Mesodermal cell (in vitro differentiated cells): ENCODE data around the gene OR2Y1.
"Not testable (repeated sequence)": the region's sequence is repeated elsewhere in the genome, so short reads cannot be mapped to it uniquely, and the experiment has no call there.

ENCODE experiments used
- H3K27ac ChIP-seq: 2 replicates; pipeline ENCODE4 v1.7.0; 2013; ENCODE audit warnings: mild to moderate bottlenecking, low read depth, low read length, moderate library complexity; ENCODE audit not compliant: severe bottlenecking
- H3K36me3 ChIP-seq: 2 replicates; pipeline ENCODE4 v1.7.1; 2013; ENCODE audit warnings: mild to moderate bottlenecking, low read length, moderate library complexity; ENCODE audit not compliant: control insufficient read depth, insufficient read depth
- H3K4me1 ChIP-seq: one replicate; pipeline ENCODE4 v1.7.1; 2013; ENCODE audit warnings: mild to moderate bottlenecking, low read length; ENCODE audit not compliant: insufficient read depth, control insufficient read depth, poor library complexity, severe bottlenecking
- H3K4me3 ChIP-seq: 2 replicates; pipeline ENCODE4 v1.7.0; 2013; ENCODE audit warnings: low read length, control low read depth, mild to moderate bottlenecking; ENCODE audit not compliant: insufficient read depth, poor library complexity, severe bottlenecking; ENCODE audit errors: extremely low read depth
- H3K9me3 ChIP-seq: 2 replicates; pipeline ENCODE4 v1.7.1; 2013; ENCODE audit warnings: mild to moderate bottlenecking, low read length, moderate library complexity; ENCODE audit not compliant: control insufficient read depth
- WGBS, 2 experiments: methylation state at CpG; one replicate each; pipeline ENCODE4 v1.1.5; 2013; ENCODE audit warnings: missing lambda C conversion rate in 2 of 2; ENCODE audit not compliant: insufficient coverage in 2 of 2; 5-methylcytosine and 5-hydroxymethylcytosine counted together

The OR2Y1 gene

DNA sequence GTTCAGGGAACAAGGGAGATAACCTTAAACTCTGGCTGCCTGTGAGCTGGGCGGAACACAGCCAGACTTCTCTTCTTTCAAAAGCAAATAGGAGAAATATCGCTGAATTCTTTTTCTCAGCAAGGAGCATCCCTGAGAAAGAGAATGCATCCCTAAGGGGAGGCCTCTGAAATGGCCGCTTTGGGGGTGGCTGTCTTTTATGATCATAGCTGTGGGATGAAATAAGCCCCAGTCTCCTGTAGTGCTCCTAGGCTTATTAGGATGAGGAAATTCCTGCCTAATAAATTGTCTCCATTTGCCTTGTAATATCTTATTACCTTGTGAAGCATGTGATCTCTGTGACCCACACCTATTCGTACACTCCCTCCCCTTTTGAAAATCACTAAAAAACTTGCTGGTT is 39.4 kb downstream of the OR2Y1 start:
- H3K27ac ChIP-seq, H3K36me3 ChIP-seq, H3K9me3 ChIP-seq, H3K4me3 ChIP-seq, H3K4me1 ChIP-seq: not testable (repeated sequence)
- 78 to 80% methylated on average over 3 of the region's 4 CpGs for WGBS, 2 experiments

DNA sequence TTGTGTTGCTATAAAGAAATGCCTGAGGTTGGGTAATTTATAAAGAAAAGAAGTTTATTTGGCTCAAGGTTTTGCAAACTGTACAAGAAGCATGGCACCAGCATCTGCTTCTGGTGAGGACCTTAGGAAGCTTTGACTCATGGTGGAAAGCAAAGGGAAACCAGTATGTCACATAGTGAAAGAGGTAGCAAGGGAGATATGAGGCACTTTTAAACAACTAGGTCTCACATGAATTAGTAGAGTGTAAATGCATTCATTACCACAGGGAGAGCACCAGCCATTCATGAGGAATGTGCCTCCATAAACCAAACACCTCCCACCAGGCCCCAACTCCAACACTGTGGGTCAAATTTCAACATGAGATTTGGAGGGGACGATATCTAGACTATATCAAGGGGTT is 40.8 kb downstream of the OR2Y1 start:
- Histone ChIP-seq H3K4me3 (no peak overlapping the region), H3K4me1 (no peaks in the 10 kb centered on the region), H3K9me3 (no peaks in the 10 kb centered on the region), H3K36me3 (no peaks in the 10 kb centered on the region), H3K27ac (no peak overlapping the region)
- WGBS, 2 experiments = no CpG with 5 or more reads among the region's 1 CpG

DNA sequence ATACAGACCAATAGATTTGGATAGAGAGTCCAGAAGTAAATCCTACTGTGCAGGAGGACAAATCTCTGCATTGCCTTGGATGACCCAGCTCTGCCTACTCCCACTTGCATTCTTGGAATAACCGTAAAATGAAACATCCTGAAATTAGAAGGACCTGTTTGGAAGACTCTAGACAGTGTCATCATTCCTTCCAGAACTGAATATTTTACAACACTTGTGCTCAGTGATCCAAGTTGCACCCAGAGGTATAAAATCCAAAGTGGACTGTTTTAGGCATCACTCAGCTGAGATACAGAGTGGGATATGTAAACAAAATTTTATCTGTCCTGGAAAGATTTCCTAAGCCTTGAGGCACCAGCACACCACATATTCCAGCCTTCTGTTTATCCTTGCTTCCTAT is 43.7 kb downstream of the OR2Y1 start:
- H3K4me1 ChIP-seq = no peaks in the 10 kb centered on the region
- WGBS, 2 experiments = 83 to 91% methylated on average over 1 of the region's 1 CpG

DNA sequence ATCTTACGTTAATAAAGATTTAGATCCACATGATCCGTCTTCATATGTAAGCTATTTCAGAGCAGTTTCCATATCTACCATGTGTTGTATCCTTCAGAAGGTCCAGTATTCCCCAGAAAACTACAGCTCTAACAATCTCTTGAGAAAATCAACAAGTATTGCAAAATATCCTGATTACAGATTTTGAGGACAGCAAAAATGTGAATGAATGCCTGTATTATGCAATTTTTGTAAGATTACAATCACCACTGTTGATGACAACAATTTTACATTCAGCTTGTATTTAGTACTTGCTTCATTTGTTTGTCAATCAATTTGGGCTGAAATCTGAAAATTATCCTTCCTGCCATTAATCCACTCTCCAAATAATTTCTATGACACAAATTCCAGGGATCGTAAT is 47.4 kb downstream of the OR2Y1 start:
- Histone ChIP-seq H3K4me1 (no peaks in the 10 kb centered on the region), H3K36me3 (no peaks in the 10 kb centered on the region), H3K4me3 (no peak overlapping the region), H3K9me3 (no peaks in the 10 kb centered on the region), H3K27ac (no peak overlapping the region)
- WGBS, 2 experiments = 74 to 95% methylated on average over 2 to 3 of the region's 3 CpGs

More for the DNA sequence above, 43.7 kb downstream of the OR2Y1 start:
- Histone ChIP-seq H3K36me3 (no peaks in the 10 kb centered on the region), H3K4me3 (no peak overlapping the region), H3K9me3 (no peaks in the 10 kb centered on the region), H3K27ac (no peak overlapping the region)

DNA sequence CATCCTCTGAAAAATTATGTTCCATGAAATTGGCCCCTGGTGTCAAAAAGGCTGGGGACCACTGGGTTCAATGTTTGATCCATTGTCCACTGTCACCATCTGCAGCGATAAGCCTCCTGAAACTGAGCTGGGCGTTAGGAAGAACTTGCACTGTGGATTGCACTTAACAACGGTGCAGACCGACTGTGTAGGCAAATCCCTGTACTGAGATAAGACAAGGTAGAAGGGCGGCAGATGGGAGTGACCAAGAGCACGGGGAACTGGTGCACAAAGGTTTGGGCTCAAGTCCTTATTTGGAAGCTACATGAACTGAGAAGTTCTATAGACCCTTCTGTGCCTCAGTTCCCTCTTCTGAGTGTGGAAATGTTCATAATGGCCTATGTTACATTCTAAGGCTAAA is 48.8 kb downstream of the OR2Y1 start:
- H3K4me3 ChIP-seq = no peak overlapping the region
- 89 to 92% methylated on average over 6 of the region's 6 CpGs for WGBS, 2 experiments
- no peaks in the 10 kb centered on the region for H3K9me3 ChIP-seq
- H3K4me1 ChIP-seq = no peaks in the 10 kb centered on the region
- no peaks in the 10 kb centered on the region for H3K36me3 ChIP-seq
- H3K27ac ChIP-seq = no peak overlapping the region

DNA sequence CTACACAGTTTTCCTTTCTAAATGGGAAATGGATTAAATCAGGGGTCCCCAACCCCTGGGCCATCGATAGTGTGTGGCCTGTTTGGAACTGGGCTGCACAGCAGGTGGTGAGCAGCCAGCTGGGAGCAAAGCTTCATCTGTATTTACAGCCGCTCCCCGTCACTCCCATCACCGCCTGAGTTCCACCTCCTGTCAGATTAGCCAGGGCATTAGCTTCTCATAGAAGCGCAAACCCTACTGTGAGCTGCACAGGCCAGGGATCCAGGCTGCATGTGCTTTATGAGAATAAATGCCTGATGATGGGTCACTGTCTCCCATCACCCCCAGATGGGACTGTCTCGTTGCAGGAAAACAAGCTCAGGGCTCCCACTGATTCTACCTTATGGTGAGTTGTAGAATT is 49.3 kb downstream of the OR2Y1 start:
- Histone ChIP-seq H3K9me3 (no peaks in the 10 kb centered on the region), H3K36me3 (no peaks in the 10 kb centered on the region), H3K4me1 (no peaks in the 10 kb centered on the region), H3K4me3 (no peak overlapping the region), H3K27ac (no peak overlapping the region)
- 80 to 90% methylated on average over 4 of the region's 6 CpGs for WGBS, 2 experiments

DNA sequence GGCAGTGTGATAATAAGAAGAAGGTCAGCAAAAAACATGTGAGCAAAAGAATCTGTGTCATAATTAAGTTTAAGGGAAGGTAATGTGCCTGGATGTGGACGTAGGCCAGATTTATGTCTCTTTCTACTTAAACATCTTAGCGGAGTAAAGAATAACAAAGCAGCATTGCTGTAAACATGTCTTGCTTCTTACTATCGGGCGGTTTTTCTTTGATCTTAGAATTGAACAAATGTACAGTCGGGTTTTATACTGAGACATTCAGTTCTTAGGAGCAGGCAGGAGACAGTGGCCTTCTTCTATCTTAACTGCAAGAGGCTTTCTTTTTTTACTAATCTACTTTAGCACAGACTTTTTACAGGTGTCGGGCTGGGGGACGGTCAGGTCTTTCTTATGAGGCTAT is 50.1 kb downstream of the OR2Y1 start:
- 50 to 90% methylated on average over 1 to 4 of the region's 7 CpGs for WGBS, 2 experiments
- Histone ChIP-seq H3K36me3 (no peaks in the 10 kb centered on the region), H3K4me3 (no peak overlapping the region), H3K9me3 (no peaks in the 10 kb centered on the region), H3K27ac (no peak overlapping the region), H3K4me1 (no peaks in the 10 kb centered on the region)
